SK-N-SH treated with all-trans-retinoic acid at 6 μM for 48 hours (cell line): ENCODE results near the gene CFAP221.

Experiments used
- ATAC-seq: fragments of 200-7000 bp; cut with Tn5 transposase; 3 replicates; pipeline ENCODE4 v1.9.1; 2020; ENCODE audit warnings: mild to moderate bottlenecking, moderate library complexity
- ARNTL ChIP-seq: fragments of 450-650 bp; formaldehyde crosslinking; IDR thresholded peaks from 2 replicates; pipeline ENCODE4 v1.5.0; 2020; ENCODE audit warnings: low read depth, mild to moderate bottlenecking, moderate library complexity, borderline replicate concordance
- BACH2 ChIP-seq: fragments of 250-450 bp; sonication (Bioruptor Pico); IDR thresholded peaks from 2 replicates; pipeline ENCODE4 v1.9.0; 2021; ENCODE audit warnings: mild to moderate bottlenecking, borderline replicate concordance
- CSDC2 ChIP-seq: fragments of 250-450 bp; sonication (Bioruptor Pico); IDR thresholded peaks from 2 replicates; pipeline ENCODE4 v1.5.0; 2020; ENCODE audit warnings: mild to moderate bottlenecking, moderate library complexity
- CSRNP3 ChIP-seq: fragments of 250-450 bp; sonication (Bioruptor Pico); IDR thresholded peaks from 2 replicates; pipeline ENCODE4 v1.5.1; 2021; ENCODE audit warnings: mild to moderate bottlenecking, moderate library complexity
- ESRRG ChIP-seq: fragments of 250-450 bp; sonication (Bioruptor Pico); IDR thresholded peaks from 2 replicates; pipeline ENCODE4 v1.6.1; 2021; ENCODE audit warnings: mild to moderate bottlenecking
- GLIS3 ChIP-seq: fragments of 250-450 bp; sonication (Bioruptor Pico); IDR thresholded peaks from 2 replicates; pipeline ENCODE4 v1.5.0; 2020; ENCODE audit warnings: mild to moderate bottlenecking, moderate library complexity
- OSR1 ChIP-seq: fragments of 250-450 bp; sonication (Bioruptor Pico); IDR thresholded peaks from 2 replicates; pipeline ENCODE4 v1.8.0; 2022; ENCODE audit warnings: moderate library complexity, mild to moderate bottlenecking, inconsistent platforms
- PATZ1 ChIP-seq: fragments of 250-450 bp; sonication (Bioruptor Pico); IDR thresholded peaks from 2 replicates; pipeline ENCODE4 v1.8.0; 2020; ENCODE audit warnings: mild to moderate bottlenecking, moderate library complexity, borderline replicate concordance
- PPARA ChIP-seq: fragments of 250-450 bp; sonication (Bioruptor Pico); IDR thresholded peaks from 2 replicates; pipeline ENCODE4 v1.5.0; 2020; ENCODE audit warnings: mild to moderate bottlenecking, borderline replicate concordance
- RARB ChIP-seq: fragments of 250-450 bp; sonication (Bioruptor Pico); IDR thresholded peaks from 2 replicates; pipeline ENCODE4 v1.8.0; 2021; ENCODE audit warnings: mild to moderate bottlenecking, moderate library complexity
- SNAI2 ChIP-seq: fragments of 250-450 bp; sonication (Bioruptor Pico); IDR thresholded peaks from 2 replicates; pipeline ENCODE4 v1.5.0; 2020; ENCODE audit warnings: mild to moderate bottlenecking, moderate library complexity
- TCF4 ChIP-seq: fragments of 250-450 bp; sonication (Bioruptor Pico); IDR thresholded peaks from 2 replicates; pipeline ENCODE4 v1.8.0; 2021; ENCODE audit warnings: mild to moderate bottlenecking, moderate library complexity, borderline replicate concordance
- TOX ChIP-seq: fragments of 250-450 bp; sonication (Bioruptor Pico); IDR thresholded peaks from 2 replicates; pipeline ENCODE4 v1.8.0; 2021; ENCODE audit warnings: mild to moderate bottlenecking, moderate library complexity, borderline replicate concordance
- TSHZ2 ChIP-seq: fragments of 250-450 bp; sonication (Bioruptor Pico); IDR thresholded peaks from 2 replicates; pipeline ENCODE4 v1.5.0; 2020; ENCODE audit warnings: mild to moderate bottlenecking, moderate library complexity
- ZC3H10 ChIP-seq: fragments of 250-450 bp; sonication (Bioruptor Pico); IDR thresholded peaks from 2 replicates; pipeline ENCODE4 v1.5.1; 2021; ENCODE audit warnings: mild to moderate bottlenecking, moderate library complexity
- ZFP3 ChIP-seq: fragments of 250-450 bp; sonication (Bioruptor Pico); IDR thresholded peaks from 2 replicates; pipeline ENCODE4 v1.5.0; 2020; ENCODE audit warnings: mild to moderate bottlenecking, moderate library complexity
- ZFP30 ChIP-seq: fragments of 450-650 bp; formaldehyde crosslinking; IDR thresholded peaks from 2 replicates; pipeline ENCODE4 v1.5.0; 2022; ENCODE audit warnings: mild to moderate bottlenecking, moderate library complexity
- ZNF70 ChIP-seq: fragments of 450-650 bp; formaldehyde crosslinking; IDR thresholded peaks from 2 replicates; pipeline ENCODE4 v1.5.0; 2020; ENCODE audit warnings: mild to moderate bottlenecking, moderate library complexity
- ZNF8 ChIP-seq: fragments of 450-650 bp; formaldehyde crosslinking; IDR thresholded peaks from 2 replicates; pipeline ENCODE4 v1.5.0; 2020; ENCODE audit warnings: mild to moderate bottlenecking, moderate library complexity
- TF ChIP-seq, protein P1 (sequence below): fragments of 250-450 bp; sonication (Bioruptor Pico); IDR thresholded peaks from 2 replicates; pipeline ENCODE4 v1.8.0; 2021; ENCODE audit warnings: low read depth, mild to moderate bottlenecking, moderate library complexity, borderline replicate concordance

Gene CFAP221

GRCh38 chr2:119659601-119660342 is 115.5 kb downstream of the CFAP221 start (continued):
- TF ChIP-seq CSRNP3 (no peak), GLIS3 (CRISPR knock-in tag) (no peak)
- TF ChIP-seq, protein P1, sequence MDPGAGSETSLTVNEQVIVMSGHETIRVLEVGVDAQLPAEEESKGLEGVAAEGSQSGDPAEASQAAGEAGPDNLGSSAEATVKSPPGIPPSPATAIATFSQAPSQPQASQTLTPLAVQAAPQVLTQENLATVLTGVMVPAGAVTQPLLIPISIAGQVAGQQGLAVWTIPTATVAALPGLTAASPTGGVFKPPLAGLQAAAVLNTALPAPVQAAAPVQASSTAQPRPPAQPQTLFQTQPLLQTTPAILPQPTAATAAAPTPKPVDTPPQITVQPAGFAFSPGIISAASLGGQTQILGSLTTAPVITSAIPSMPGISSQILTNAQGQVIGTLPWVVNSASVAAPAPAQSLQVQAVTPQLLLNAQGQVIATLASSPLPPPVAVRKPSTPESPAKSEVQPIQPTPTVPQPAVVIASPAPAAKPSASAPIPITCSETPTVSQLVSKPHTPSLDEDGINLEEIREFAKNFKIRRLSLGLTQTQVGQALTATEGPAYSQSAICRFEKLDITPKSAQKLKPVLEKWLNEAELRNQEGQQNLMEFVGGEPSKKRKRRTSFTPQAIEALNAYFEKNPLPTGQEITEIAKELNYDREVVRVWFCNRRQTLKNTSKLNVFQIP (CRISPR knock-in tag) = no peak

DNA sequence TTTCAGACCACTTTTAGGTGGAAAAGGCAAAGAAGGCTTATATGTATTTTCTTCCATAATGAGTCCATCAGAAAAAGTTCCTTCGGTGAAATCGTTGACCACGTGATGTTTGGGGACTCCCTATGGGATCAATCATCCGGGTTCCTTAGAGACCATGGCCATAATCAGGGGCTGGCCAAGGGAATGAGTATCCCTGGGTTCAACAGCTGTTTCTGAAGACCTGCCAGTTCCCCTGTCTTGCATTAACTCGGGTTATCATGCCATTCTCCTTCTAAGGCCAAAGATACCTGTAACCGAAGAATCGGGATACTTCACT is 116.1 kb downstream of the CFAP221 start:
- no peak for ATAC-seq
- TF ChIP-seq ARNTL (CRISPR knock-in tag) = no peak
- TF ChIP-seq ZFP3 (CRISPR knock-in tag) = no peak
- no peak for TF ChIP-seq ZNF70 (CRISPR knock-in tag)
- no peak for TF ChIP-seq GLIS3 (CRISPR knock-in tag)

DNA sequence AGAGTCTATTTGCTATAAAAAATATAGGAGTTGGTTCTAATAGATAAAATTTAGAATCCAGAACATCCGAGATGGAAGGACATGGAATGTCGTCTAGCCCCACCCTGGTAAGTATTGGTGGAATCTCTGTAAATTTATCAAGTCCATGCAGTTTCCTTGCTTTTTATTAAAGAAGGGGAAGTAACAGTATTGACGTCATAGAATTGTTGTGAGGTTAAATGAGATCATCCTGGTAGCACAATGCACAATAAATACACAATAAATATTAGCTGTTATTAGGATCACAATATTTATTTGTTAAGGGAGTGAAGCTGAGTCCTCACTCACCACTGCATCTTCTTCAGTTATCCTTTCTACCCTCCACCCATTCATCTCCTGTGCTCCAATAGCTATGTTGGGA is 118.0 kb downstream of the CFAP221 start:
- TF ChIP-seq, protein P1 (CRISPR knock-in tag) = no peak
- TF ChIP-seq PATZ1 = no peak
- TF ChIP-seq RARB = no peak
- no peak for TF ChIP-seq ZFP30
- no peak for TF ChIP-seq TCF4 (CRISPR knock-in tag)
- TF ChIP-seq PPARA = no peak
- TF ChIP-seq TOX (CRISPR knock-in tag) = no peak
- no peak for TF ChIP-seq SNAI2 (CRISPR knock-in tag)
- ATAC-seq = no peak

DNA sequence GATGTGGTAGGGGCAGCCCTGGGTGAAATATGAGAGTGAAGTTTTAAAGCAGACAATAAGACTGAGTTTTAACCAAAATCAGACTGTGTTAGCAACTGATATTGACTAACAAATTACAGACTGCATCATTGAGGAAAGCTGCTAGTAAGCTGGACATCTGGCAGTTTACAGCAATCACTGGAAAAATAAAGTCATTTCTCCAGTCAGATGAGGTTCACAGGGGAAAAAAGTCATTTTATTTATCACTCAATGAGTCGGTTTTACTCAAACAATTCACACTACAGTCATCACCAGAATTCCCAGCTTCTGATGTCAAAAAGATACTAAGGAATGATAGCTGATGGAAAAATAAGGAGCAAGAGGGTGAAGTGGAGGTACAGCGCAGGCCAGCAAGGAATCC is 124.3 kb downstream of the CFAP221 start:
- no peak for TF ChIP-seq GLIS3 (CRISPR knock-in tag)
- TF ChIP-seq ESRRG (CRISPR knock-in tag) = no peak
- TF ChIP-seq, protein P1 (CRISPR knock-in tag) = no peak
- TF ChIP-seq PPARA = no peak
- TF ChIP-seq SNAI2 (CRISPR knock-in tag) = no peak
- TF ChIP-seq TSHZ2 (CRISPR knock-in tag) = no peak
- TF ChIP-seq OSR1 (CRISPR knock-in tag) = no peak
- TF ChIP-seq PATZ1 = no peak
- TF ChIP-seq ZFP30 = no peak
- no peak for TF ChIP-seq ZFP3 (CRISPR knock-in tag)
- TF ChIP-seq CSRNP3 = no peak
- no peak for TF ChIP-seq ZNF8 (CRISPR knock-in tag)
- no peak for TF ChIP-seq TOX (CRISPR knock-in tag)
- no peak for TF ChIP-seq ZC3H10
- no peak for TF ChIP-seq RARB
- no peak for TF ChIP-seq BACH2 (CRISPR knock-in tag)
- no peak for TF ChIP-seq CSDC2
- ATAC-seq = no peak
